HFF-Myc (cell line): Measurements from ENCODE around the gene CCDC154.

Experiments
- DNase-seq: peaks from one replicate; pipeline ENCODE4 v3.0.0-alpha.2; 2011; ENCODE audit warnings: low read depth; ENCODE audit errors: extremely low read depth
- H3K4me3 ChIP-seq: replicated peaks from 2 replicates; pipeline ENCODE4 v1.5.1; 2011; ENCODE audit warnings: low read depth, mild to moderate bottlenecking, control low read depth, low read length
- CTCF ChIP-seq: IDR thresholded peaks from 2 replicates; pipeline ENCODE4 v1.5.1; 2012; ENCODE audit warnings: mild to moderate bottlenecking, low read depth, low read length, control low read depth; ENCODE audit errors: missing control alignments

CCDC154 gene

GRCh38 chr16:1448536-1449116, 4.3 kb upstream of the CCDC154 start:
- no peak for TF ChIP-seq CTCF

GRCh38 chr16:1447965-1448364, 3.6 kb upstream of the CCDC154 start:
- no peak for DNase-seq
- H3K4me3 ChIP-seq, result no peak overlapping the region
- TF ChIP-seq CTCF, result no peak

More at GRCh38 chr16:1448536-1449116, 4.3 kb upstream of the CCDC154 start:
- no peak for DNase-seq
- no peak overlapping the region for H3K4me3 ChIP-seq

GRCh38 chr16:1446296-1447080, 2.1 kb upstream of the CCDC154 start:
- DNase-seq, result no peak
- H3K4me3 ChIP-seq, result no peak overlapping the region
- TF ChIP-seq CTCF, result no peak

GRCh38 chr16:1445518-1446203, 1.3 kb upstream of the CCDC154 start:
- TF ChIP-seq CTCF, result no peak
- no peak for DNase-seq
- H3K4me3 ChIP-seq, result no peak overlapping the region

- no peak for TF ChIP-seq CTCF
- DNase-seq, result no peak
- H3K4me3 ChIP-seq, result no peak overlapping the region
These were observed 568 bp upstream of the CCDC154 start for GRCh38 chr16:1444730-1445517.

- no peak for DNase-seq
- no peak overlapping the region for H3K4me3 ChIP-seq
- no peak for TF ChIP-seq CTCF
These were observed 868 bp downstream of the CCDC154 start for GRCh38 chr16:1443403-1443973.
